ENCODE data around the gene MTHFD1. TPM values are rescaled to one million over a fixed set of nuclear protein-coding genes. Genes with fewer than 3 reads are reported as not detected.
"Not testable (repeated sequence)": the region's sequence is repeated elsewhere in the genome, so short reads cannot be mapped to it uniquely, and the experiment has no call there.

MTHFD1 gene
- total and polyA plus RNA-seq, 2 experiments from 2014 or later: 37.8 to 63.6 TPM

GRCh38 chr14:64391113-64391725 lies 3.1 kb downstream of the MTHFD1 start:
- Histone ChIP-seq H3K27me3 (no peaks in the 10 kb centered on the region), H3K4me3 (no peak overlapping the region), H3K27ac (no peak overlapping the region), H3K36me3 (no peaks in the 10 kb centered on the region), H3K4me1 (ENCODE audit: low read depth) (peaks cover 25% of the 10 kb centered on the region), H3K9me3 (ENCODE audit: low read depth) (no peaks in the 10 kb centered on the region)
- no peak for DNase-seq (ENCODE audit: low read depth in 1 of 2, low spot score in 1 of 2)
- TF ChIP-seq CTCF (IDR thresholded peaks at IDR 0.05; ENCODE audit: low read depth, low read length): no peak

- Histone ChIP-seq H3K9me3 (ENCODE audit: low read depth) (no peaks in the 10 kb centered on the region), H3K4me1 (ENCODE audit: low read depth) (peaks cover 25% of the 10 kb centered on the region), H3K27me3 (no peaks in the 10 kb centered on the region), H3K27ac (no peak overlapping the region), H3K4me3 (no peak overlapping the region), H3K36me3 (no peaks in the 10 kb centered on the region)
- no peak for DNase-seq (ENCODE audit: low read depth in 1 of 2, low spot score in 1 of 2)
- no peak for TF ChIP-seq CTCF (IDR thresholded peaks at IDR 0.05; ENCODE audit: low read depth, low read length)
These were observed 3.8 kb downstream of the MTHFD1 start for GRCh38 chr14:64391986-64392385.

GRCh38 chr14:64393189-64393726 lies 5.1 kb downstream of the MTHFD1 start:
- DNase-seq (ENCODE audit: low read depth in 1 of 2, low spot score in 1 of 2); H3K36me3 ChIP-seq; H3K9me3 ChIP-seq (ENCODE audit: low read depth); H3K27me3 ChIP-seq; H3K4me3 ChIP-seq: not testable (repeated sequence)
- peak overlapping the region; percentile 76 for H3K27ac ChIP-seq
- peaks cover 25% of the 10 kb centered on the region for H3K4me1 ChIP-seq (ENCODE audit: low read depth)

GRCh38 chr14:64394423-64394822 lies 6.3 kb downstream of the MTHFD1 start:
- H3K36me3 ChIP-seq: no peaks in the 10 kb centered on the region
- no peak for TF ChIP-seq CTCF (IDR thresholded peaks at IDR 0.05; ENCODE audit: low read depth, low read length)
- DNase-seq (ENCODE audit: low read depth in 1 of 2, low spot score in 1 of 2): peak in 1 of 2 donors; percentile 40
- no peak overlapping the region for H3K4me3 ChIP-seq
- H3K27ac ChIP-seq: peak overlapping the region; percentile 76
- no peaks in the 10 kb centered on the region for H3K9me3 ChIP-seq (ENCODE audit: low read depth)
- H3K27me3 ChIP-seq: no peaks in the 10 kb centered on the region
- peaks cover 23% of the 10 kb centered on the region for H3K4me1 ChIP-seq (ENCODE audit: low read depth)

GRCh38 chr14:64394977-64395633 lies 7.0 kb downstream of the MTHFD1 start:
- no peak overlapping the region for H3K4me3 ChIP-seq
- H3K36me3 ChIP-seq: no peaks in the 10 kb centered on the region
- no peak for DNase-seq (ENCODE audit: low read depth in 1 of 2, low spot score in 1 of 2)
- H3K9me3 ChIP-seq (ENCODE audit: low read depth): no peaks in the 10 kb centered on the region
- no peaks in the 10 kb centered on the region for H3K27me3 ChIP-seq
- peak overlapping the region; percentile 76 for H3K27ac ChIP-seq
- no peak for TF ChIP-seq CTCF (IDR thresholded peaks at IDR 0.05; ENCODE audit: low read depth, low read length)
- H3K4me1 ChIP-seq (ENCODE audit: low read depth): peaks cover 18% of the 10 kb centered on the region

- H3K27me3 ChIP-seq: no peaks in the 10 kb centered on the region
- DNase-seq (ENCODE audit: low read depth in 1 of 2, low spot score in 1 of 2): peak in 1 of 2 donors; percentile 36
- no peaks in the 10 kb centered on the region for H3K4me1 ChIP-seq (ENCODE audit: low read depth)
- H3K4me3 ChIP-seq: no peak overlapping the region
- H3K36me3 ChIP-seq: no peaks in the 10 kb centered on the region
- H3K9me3 ChIP-seq (ENCODE audit: low read depth): no peaks in the 10 kb centered on the region
- H3K27ac ChIP-seq: no peak overlapping the region
- TF ChIP-seq CTCF (IDR thresholded peaks at IDR 0.05; ENCODE audit: low read depth, low read length): no peak
These were observed 12.8 kb downstream of the MTHFD1 start for GRCh38 chr14:64400829-64401459.
